HG03159 (cell line): ENCODE measurements around the gene RBMS3.
A peak's percentile ranks its signal among the peaks of the same experiment; 100 is the strongest.

Experiments
- ATAC-seq: cut with Tn5 transposase; IDR thresholded peaks from one replicate; pipeline ENCODE4 v1.9.1; 2021; ENCODE audit warnings: mild to moderate bottlenecking, moderate library complexity; ENCODE audit not compliant: unreplicated experiment

Gene RBMS3

DNA sequence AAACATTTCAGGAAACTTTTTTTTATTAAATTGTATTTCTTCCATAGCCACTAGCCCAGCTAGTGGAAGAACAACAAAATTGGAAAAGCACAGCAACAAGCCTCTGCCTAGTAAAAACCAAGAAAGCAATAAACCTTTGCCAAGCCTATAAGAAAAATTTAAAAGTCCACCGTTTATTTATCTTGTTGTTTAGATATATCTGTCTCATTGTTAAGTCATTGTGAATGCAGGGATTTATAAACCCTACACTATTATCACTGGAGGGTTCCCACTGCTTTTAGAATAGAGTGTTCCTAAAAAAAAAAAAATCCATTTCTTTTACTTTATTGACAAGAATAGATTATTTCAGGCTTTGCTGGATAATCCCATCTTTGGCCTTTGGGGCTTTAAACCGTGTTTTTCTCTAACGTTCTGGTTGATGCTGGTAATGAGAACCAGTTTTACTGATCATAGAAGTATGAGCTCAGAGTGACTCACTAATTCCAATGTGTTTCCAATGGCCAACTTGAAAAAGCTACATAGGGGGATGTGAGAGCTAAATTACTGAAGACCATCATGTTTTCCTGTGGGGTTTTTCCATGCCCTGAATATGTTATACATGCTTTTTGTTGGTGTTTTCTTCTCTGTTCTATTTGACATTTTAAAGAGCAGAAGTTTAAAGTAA lies 634.1 kb downstream of the RBMS3 start:
- no peak for ATAC-seq

DNA sequence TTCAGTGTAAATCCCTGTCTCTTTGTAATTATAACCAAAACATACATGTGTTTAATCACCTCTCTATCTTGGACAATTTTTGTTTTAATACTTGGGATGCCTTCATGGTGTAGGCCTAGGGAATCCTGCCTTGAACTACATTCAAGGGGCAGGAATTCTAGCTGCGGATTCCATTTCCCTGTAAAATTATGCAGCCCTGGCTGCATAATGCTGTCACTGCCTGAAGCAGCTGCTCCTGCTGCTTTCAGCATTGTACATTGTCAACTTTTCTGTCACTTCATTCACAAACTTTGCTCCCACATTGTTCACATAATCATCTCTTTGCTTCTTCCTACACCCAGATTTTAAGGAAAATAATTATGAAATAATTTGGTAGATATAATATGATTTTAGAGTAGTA lies 638.7 kb downstream of the RBMS3 start:
- ATAC-seq, result no peak

DNA sequence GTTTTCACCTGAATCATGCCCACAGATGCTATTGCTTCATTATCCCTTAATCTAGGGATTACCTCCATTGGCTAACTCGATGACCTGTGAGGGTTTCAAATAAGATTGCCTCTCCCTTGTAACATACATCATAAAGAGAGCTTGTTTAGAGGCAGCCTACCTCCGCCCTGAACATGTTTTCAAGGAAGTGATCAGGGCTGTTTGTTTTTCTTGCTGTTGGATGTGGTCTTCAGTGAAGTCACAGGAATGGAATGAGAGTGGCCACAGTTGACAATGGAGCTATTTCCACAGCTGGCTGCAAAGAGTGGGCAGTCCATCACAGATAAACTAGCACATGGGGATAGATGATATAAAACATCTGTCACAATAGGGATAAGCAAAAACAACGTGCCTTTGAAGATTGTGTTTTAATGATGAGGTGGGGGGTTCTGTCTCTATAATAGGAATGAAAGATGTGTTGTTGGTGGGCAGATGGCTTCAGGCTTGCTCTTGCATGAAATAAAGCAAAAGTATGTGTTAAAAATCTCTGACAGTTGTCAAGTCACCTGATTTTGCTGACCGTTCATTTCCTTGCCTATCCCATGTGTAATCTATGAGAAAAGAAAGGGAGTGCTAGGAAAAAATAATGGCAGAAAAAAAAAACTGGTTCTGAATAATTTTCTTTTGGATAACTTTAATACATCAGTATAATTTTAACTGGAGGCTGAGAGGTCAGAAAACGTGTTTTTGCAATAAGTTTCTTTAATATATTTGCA lies 642.3 kb downstream of the RBMS3 start:
- ATAC-seq, result no peak

DNA sequence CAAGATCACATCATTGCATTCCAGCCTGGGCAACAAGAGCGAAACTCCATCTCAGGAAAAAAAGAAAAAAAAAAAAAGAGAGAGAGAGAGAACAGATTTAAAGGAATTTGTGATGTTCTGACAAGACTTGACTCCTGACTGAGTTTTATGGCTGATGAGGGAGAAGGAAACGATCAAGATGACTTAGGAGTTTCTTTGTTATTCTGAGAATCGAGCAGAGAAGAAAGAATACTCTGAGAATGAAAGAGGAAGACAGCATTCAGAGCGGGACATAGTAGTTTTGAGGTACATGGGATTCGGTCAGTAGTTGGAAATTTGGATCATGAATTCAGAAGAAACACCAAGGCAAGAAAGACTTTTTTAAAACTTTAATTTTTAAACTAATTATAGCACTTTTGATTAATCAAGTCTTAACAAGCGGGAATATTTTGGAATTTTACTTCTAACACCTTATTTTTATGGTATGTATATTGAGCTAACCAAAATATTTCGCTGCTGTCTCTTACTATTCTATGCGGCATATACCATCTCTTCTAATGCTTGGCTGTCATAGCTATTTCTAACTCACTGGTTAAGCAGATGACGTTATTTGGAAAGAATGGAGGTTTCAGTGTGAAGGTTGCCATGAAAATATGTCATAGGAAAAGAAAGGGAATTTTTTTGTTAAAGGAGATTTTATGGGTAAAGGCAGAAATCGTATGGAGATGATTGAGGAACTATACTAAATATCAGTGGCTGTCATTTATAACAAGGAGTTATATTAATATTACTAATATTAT lies 644.1 kb downstream of the RBMS3 start:
- no peak for ATAC-seq

DNA sequence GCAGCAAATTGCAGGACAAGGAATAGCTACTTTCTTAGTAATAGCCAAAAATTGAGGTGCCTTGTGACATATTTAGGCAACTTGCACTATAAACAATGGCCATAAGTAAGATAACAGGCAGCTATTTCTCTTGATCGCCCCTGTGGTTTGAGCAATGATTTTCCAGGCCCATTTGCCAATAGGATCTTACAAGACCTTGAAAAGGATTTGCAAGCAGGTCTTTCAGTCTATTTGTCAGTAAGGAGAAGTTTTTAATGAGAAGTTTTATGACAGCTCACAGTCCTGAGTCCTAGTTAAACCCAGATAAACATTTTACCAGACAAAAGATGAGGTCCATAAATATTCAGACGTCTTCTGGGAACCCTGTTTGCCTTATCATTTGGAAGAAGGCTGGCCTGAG lies 645.5 kb downstream of the RBMS3 start:
- no peak for ATAC-seq

DNA sequence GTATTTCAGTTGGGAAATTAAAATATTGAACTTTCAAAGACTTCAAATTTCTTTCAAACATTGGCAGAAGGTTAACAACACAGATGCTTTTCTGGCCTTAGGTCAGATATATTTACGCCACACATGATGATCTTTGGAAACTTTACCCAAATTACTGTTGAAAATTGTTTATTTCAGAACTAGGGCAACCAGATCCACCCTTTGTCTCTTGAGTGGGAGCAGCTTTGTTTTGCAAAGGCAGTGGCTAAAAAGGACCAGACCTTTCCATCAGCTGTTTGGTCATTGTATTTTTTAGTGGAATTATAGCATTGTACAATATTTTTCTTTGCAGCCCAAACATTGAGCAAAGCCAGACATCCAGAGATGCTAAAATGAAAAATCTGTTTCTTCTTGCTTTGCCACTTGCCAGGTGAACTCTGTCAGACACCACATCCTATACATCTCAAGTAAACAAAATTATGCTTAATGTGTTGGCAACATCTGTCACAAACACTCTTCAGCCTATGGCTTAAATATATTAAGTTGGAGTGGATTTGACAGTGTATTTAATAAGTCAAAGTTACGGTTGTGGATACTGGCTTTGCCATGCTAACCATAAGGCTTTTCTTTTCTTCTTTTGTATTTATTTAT lies 651.9 kb downstream of the RBMS3 start:
- no peak for ATAC-seq

DNA sequence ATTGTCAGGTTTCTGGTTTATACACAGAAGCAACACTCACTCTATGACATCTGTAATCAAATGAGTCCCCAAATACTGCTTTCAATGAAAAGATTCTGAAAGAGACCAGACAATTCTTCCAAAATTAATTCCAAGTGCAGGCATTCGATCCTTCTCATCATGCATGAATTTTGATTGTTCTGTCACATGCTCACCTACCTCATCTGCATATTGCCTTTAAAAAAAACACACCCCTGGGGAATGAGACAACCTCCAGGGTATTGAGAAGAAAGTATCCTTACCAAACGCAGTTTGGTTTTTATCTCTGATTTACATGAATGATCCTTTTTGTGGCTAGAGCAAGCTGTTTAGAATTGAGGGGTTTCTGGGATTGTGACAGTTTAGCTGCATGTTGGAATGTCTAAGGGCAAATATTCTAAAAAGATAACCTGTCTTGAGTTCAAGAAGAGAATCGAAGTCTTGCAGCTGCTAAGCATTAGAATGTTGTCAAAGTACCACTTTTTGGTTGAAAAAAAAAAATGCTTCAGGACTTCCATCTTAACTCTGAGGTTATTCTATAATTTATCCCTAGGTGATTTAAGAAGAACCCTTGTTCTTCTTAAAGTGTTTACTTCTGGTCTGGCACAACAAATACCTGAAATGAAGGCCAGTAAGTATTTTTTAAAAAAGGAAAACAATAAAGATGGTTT lies 653.1 kb downstream of the RBMS3 start:
- ATAC-seq, result no peak

DNA sequence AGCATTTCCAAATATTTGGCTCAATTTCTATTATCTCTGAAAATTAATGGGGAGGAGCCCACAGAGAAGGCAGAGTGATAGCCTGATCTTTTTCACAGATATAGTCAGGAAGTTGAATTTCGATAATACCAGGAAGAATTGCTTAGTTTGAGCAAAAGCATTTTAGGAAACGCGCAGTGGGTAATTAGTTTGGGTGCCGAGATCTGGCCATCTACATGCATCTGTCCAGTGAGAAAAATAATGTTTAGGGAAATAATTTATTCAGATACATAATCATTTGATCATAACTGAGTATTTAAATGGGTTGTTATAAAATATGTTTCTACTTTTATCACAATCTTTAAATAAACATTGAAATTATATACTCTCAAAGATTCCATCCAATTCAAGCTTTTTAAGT lies 653.9 kb downstream of the RBMS3 start:
- ATAC-seq, result no peak

DNA sequence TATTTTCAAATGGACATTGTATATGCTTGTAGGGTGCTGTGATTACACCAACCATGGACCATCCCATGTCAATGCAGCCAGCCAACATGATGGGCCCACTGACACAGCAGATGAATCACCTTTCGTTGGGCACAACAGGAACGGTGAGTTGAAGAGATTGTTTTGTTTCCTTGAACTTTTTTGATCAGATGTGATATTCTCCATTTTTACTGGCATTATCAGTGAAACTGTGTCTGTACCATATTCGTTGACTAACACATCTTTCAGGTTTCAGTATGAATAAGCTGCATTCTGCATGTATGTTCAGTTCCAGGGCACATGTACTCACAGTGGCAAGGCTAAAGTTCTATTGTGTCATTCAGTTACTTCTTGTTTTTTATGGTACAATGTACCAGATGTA lies 655.2 kb downstream of the RBMS3 start:
- ATAC-seq, result peak; percentile 83

DNA sequence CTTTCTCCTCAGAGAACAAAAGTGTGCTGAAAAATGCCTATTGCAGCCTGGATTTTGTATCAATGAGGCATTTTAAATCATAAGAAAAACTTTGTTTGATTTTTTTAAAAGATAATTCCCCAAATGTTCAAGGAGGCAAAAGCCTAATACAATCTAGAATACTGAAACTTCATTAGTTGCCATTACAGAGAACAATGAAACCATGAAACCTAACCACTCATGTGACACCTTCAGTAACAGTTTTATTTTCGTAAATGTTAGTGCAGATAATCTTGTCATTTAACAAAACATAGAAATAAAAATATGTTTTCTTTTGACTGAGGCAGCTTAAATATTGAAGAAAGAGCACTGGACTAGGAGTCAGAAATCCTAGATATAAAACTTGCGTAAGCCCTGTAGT lies 655.9 kb downstream of the RBMS3 start:
- ATAC-seq, result no peak

DNA sequence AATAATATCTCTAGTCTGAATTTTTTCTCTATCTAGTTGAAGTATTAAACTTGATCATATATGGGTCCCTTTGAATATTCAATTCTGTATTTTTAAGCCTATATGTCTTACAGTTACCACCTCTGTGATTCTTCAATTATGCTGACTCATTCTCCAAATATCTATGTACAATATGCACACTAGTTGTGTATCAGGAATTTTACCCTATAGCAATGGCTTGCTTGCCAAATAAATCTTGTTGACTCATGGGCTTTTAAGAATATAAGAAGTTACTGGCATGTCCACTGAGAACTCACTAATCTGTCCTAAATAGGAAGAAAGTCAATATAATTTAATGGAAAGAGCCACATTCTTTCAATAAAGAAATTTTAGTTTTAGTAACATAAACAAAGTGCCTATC lies 656.3 kb downstream of the RBMS3 start:
- ATAC-seq, result no peak

DNA sequence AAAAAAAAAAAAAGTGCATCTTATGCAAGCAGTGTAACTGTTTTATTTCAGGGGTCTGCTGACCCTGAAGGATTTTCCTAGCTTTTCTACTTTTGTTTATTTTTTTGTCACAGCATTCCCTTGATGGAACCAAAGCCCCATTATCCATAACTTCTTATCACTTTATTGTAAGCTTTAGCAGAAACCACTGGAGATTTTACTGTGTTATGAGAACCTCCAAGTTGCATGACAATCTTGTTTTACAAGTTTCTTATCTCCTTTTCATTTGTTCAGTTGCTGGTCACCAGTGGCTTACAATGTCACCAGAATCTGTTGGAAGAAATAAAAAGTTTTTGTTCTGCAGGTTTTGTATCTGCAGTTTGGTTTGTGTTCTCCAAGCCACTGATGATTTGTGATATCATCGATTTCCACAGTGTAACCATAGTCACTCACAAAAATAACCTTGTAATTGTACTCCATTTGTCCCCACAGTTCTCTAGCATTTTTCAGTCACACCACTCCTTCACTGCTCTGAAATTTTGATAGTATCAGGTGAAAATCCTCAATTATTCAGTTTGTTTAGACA lies 660.0 kb downstream of the RBMS3 start:
- no peak for ATAC-seq

DNA sequence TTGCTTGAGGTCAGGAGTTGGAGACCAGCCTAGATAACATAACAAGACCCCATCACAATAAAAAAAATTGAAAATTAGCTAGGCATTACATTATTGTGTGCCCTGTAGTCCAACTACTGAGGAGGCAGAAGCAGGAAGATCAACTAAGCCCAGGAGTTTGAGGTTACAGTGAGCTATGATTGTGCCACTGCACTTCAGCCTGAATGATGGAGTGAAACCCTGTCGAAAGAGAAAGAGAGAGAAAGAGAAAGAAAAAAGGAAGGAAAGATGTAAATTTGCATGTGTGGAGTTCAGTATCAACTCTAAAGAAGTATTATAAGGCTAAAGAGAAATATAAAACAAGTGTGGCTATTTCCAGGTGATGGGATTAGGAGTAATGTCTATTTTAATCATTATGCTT lies 661.4 kb downstream of the RBMS3 start:
- ATAC-seq, result no peak

DNA sequence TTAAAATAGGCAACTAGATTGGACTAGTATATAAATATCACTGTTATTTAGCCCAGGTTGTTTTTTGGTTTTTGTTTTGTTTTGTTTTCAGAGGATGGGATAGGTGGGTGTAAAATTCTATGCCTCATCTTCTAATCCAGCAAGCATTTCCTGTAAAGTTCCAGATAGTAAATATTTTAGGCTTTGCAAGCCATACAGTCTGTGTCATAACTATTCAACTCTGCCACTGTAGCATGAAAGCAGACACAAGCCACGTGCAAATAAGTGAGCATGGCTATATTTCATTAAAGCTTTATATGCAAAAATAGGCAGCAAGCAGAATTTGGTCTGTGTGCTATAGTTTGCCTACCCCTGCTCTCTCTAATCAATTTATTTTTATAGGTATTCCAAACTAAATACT lies 668.3 kb downstream of the RBMS3 start:
- ATAC-seq, result no peak

DNA sequence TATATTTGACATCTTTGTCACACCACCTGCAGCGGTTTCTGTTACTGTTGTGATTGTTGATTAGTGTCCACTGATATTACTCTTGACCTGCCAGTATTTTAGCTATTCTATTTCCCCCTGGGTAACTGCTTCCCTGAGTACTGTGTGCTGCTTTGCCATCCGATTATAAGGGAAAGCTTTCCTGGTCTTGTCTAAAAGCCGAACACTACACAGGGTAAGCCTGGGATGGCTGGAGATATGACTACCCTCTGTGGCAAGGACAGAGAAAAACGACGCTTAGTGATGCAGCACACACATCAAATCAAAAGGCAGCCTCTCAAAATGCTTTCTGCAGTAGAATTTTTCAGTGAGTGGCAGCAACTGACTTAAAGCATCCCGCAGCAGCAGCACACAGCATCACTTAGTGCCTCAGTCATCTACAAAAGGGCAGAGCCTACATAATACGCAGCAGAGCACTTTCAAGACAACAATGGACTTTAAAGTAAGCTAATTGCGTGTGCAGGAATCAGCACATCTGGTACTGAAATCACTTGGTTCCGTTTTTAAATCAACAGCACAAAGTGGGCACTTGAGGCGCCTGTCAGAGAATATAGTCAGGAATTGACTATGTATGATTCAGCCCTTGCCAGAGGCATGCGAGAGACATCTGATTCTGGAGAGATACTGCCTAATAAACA lies 669.2 kb downstream of the RBMS3 start:
- ATAC-seq, result no peak

DNA sequence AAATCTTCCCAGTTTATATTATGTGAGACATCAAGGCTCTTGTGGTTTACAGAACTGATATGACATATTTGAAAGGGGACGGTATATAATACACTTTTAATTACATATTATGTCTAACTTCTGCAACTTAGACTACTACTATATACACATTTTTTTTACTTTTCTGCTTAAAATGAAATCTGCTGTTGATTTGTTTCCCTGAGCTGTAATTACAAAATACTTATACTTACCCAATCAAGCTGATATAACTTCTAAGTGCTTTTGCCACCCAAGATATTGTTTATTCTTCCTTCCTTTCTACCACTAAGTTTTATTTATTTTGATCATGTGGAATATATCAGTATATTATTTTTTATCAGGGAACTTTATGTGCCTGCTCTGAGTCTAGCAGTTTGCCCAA lies 671.6 kb downstream of the RBMS3 start:
- ATAC-seq, result no peak

DNA sequence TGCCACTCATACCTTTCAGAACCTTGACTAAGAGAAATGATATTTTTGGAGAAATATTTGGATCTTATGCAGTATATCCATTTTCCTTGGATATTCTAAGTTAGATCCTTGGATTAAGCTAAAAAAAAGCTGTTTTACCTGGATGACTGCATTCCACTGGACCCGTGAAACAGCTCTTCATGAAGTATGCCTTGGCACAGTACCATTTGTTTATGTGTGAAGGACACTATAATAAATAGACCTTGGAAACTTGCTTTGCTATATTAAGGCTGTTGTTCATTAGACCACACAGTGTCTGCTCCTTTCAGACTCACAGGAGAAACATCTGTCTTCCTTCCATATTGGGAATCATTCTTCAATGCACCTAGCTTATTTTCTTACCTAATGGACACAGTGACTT lies 674.5 kb downstream of the RBMS3 start:
- no peak for ATAC-seq

DNA sequence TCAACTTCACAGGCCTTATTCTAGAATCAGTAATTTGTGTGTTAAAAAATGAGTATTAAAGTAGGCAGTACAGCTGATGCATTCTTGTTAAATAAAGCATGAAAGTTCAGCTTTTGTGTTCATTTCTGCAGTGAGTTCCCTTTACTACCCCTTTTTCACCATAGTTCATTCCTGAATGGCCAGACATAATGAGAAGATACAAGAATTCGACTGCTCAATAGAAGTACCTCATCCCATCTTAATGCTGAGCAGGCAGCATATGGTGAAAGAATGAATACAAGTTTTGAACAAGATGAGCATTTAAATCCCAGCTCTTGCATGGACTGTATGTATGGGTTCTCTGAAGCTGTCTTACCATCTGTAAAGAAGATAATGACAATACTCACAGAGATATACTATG lies 677.9 kb downstream of the RBMS3 start:
- ATAC-seq, result no peak

DNA sequence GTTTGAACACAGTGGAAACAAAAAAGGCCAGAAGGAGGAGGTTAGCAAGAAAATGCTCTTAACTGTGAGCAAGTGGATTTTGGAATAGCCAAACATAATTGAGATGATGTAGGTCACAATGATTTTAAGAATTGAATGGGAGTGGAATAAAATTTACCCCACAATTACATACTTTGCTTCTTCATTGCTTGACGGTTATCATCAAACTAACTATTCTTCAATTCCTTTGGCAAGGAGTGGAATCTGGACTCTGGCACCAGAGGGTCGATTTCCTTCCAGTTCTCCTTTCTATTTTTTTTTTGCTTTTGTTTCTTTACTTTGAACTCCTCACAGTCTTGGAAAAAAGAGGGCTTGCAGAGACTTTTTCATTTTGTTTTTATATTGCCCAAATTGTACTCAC lies 691.0 kb downstream of the RBMS3 start:
- no peak for ATAC-seq

DNA sequence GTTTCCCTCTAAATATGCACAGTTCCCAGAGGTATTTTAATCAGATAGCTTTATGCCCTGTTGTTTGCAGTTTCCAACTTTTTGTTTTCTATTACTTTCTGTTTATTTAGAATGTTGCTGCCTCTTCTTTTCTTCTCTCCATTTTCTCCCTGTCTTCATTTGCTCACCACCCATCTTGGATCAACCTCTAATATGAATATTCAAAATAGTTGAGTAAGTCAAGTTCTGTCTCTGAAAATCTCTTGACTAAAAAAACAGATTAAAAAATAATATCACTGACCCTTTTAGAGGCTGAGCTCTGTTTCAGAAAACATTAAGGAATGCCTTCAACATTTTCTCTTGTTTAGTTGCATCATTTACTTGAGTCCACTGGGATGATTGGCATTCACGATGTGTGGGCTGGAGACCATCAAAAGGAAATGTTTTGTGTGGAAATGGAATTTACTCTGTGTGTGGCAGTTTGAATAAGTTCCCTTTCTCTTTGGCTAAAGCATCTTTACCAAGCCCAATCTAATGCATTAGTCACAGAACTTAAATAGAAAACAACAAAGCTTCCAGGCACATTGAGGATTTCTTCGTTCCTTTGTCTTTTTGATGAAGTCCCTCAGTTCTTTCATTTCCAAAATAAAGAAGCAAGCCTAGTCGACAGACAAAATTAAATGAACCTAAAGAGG lies 691.6 kb downstream of the RBMS3 start:
- ATAC-seq, result no peak
